SH-SY5Y (cell line): ENCODE measurements around the gene LRRC4C.

Experiments used
- GATA2 ChIP-seq: IDR thresholded peaks from 2 replicates; pipeline ENCODE4 v1.6.1; 2011; ENCODE audit warnings: mild to moderate bottlenecking, low read depth, low read length
- GATA3 ChIP-seq: IDR thresholded peaks from 2 replicates; pipeline ENCODE4 v1.6.1; 2011; ENCODE audit warnings: low read depth, mild to moderate bottlenecking, low read length, moderate library complexity

DNA sequence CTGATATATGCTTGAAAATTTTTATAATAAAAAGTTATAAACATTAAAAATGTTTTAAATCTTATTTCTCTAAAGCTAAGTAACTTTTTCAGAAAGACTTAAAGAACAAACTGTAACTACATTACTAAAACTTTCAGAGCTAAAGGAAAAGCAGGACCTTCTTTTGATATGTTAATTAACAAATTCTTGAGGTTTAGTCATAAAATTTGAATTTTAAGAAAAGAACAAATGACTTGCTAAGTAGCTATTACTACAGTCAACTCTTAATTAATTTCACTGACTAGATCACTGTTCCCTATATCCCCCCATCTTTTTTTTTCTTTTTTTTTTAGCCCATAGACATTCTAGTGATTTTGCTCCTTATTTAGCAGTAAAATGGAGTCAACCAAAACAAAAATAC, 344.4 kb downstream of the LRRC4C start:
- TF ChIP-seq GATA3 (no peak), GATA2 (no peak)
